Cardiac ventricle fibroblast (primary cell): Measurements from ENCODE around the gene ALG10B. TPM values are rescaled to one million over a fixed set of nuclear protein-coding genes. Genes with fewer than 3 reads are reported as not detected.

Source experiments
- total RNA-seq: library from RNA; depleted of rRNA; stranded (reverse); fragments of >200 nt; gene quantifications from 2 replicates; pipeline ENCODE4 v1.2.3, GENCODE V29; 2015

The ALG10B gene
- total RNA-seq: 2.5 TPM in 2 replicates

GRCh38 chr12:38316391-38317129, at the start of gene ALG10B:
ALG10B (plus strand) TSS chr12:38316774; CDS start chr12:38316894, 120 bp downstream.

